NT2/D1 (cell line): Measurements from ENCODE around the gene TARS3.

ENCODE experiments used
- YY1 ChIP-seq: IDR thresholded peaks from 2 replicates; pipeline ENCODE4 v1.6.1; 2011; ENCODE audit not compliant: insufficient read length, insufficient read depth
- ZNF274 ChIP-seq: IDR thresholded peaks from 2 replicates; pipeline ENCODE4 v1.6.1; 2011; ENCODE audit warnings: mild to moderate bottlenecking, low read depth, low read length

DNA sequence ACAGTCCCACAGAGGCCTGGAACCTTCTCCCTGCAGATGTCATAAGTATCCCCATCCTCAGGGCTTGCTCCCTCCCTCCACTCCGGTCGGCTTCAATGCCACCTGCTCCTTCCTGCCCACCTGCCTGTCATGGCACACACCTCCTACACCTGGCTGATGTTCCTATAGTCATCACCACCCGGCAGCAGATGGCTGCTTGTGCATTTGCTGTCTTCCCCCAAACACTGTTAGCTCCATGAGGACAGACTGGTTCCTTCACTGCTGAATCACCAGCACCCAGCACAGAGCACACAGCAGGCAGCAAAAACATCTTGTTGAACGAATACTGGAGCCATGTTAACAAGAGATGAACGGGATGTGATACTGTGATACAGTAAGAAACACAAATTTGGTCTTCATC, 14.8 kb downstream of the TARS3 start:
- no peak for TF ChIP-seq YY1
- no peak for TF ChIP-seq ZNF274
